AG10803 (cell line): ENCODE measurements around the gene GIMD1.
"Not testable (repeated sequence)": the region's sequence is repeated elsewhere in the genome, so short reads cannot be mapped to it uniquely, and the experiment has no call there.

Experiments
- DNase-seq: peaks from one replicate; pipeline ENCODE4 v3.0.0; 2010; ENCODE audit warnings: low read depth
- H3K4me3 ChIP-seq: 2 replicates; pipeline ENCODE4 v1.5.1; 2011; ENCODE audit warnings: mild to moderate bottlenecking, low read length, control low read depth
- CTCF ChIP-seq: conservative IDR thresholded peaks from 2 replicates; pipeline ENCODE4 v1.5.1; 2011; ENCODE audit warnings: mild to moderate bottlenecking, low read length, control low read depth, inconsistent platforms

GIMD1 gene

GRCh38 chr4:106368678-106369077, at the start of gene GIMD1:
GIMD1 (minus strand) TSS chr4:106368778; CDS start chr4:106367435, 1,343 bp downstream.
- DNase-seq = no peak

GRCh38 chr4:106414366-106414765, 45.8 kb upstream of the GIMD1 start:
- no peak for DNase-seq
- TF ChIP-seq CTCF = no peak
- H3K4me3 ChIP-seq = no peak overlapping the region

More at GRCh38 chr4:106368678-106369077, at the start of gene GIMD1:
- no peak for TF ChIP-seq CTCF
- H3K4me3 ChIP-seq = no peak within 1 kb of the TSS

GRCh38 chr4:106409901-106410889, 41.6 kb upstream of the GIMD1 start:
- H3K4me3 ChIP-seq = no peak overlapping the region
- DNase-seq = no peak

GRCh38 chr4:106408004-106408403, 39.4 kb upstream of the GIMD1 start:
- not testable (repeated sequence) for H3K4me3 ChIP-seq, DNase-seq

More at GRCh38 chr4:106409901-106410889, 41.6 kb upstream of the GIMD1 start:
- no peak for TF ChIP-seq CTCF

GRCh38 chr4:106401157-106401556, 32.6 kb upstream of the GIMD1 start:
- no peak for DNase-seq
- no peak for TF ChIP-seq CTCF

GRCh38 chr4:106398898-106399297, 30.3 kb upstream of the GIMD1 start:
- not testable (repeated sequence) for DNase-seq, H3K4me3 ChIP-seq

More at GRCh38 chr4:106401157-106401556, 32.6 kb upstream of the GIMD1 start:
- H3K4me3 ChIP-seq = no peak overlapping the region

GRCh38 chr4:106395582-106395981, 27.0 kb upstream of the GIMD1 start:
- TF ChIP-seq CTCF = no peak
- no peak for DNase-seq
- no peak overlapping the region for H3K4me3 ChIP-seq

- no peak for TF ChIP-seq CTCF
- H3K4me3 ChIP-seq = no peak overlapping the region
- DNase-seq = no peak
Measured at GRCh38 chr4:106385853-106386393, 17.3 kb upstream of the GIMD1 start.
